HG03095 (cell line): ENCODE data around the gene THUMPD2.
"Not testable (repeated sequence)": the region's sequence is repeated elsewhere in the genome, so short reads cannot be mapped to it uniquely, and the experiment has no call there.

Experiments used
- ATAC-seq: cut with Tn5 transposase; IDR thresholded peaks from one replicate; pipeline ENCODE4 v1.9.1; 2021; ENCODE audit warnings: moderate library complexity; ENCODE audit not compliant: unreplicated experiment

Gene THUMPD2, protein sequence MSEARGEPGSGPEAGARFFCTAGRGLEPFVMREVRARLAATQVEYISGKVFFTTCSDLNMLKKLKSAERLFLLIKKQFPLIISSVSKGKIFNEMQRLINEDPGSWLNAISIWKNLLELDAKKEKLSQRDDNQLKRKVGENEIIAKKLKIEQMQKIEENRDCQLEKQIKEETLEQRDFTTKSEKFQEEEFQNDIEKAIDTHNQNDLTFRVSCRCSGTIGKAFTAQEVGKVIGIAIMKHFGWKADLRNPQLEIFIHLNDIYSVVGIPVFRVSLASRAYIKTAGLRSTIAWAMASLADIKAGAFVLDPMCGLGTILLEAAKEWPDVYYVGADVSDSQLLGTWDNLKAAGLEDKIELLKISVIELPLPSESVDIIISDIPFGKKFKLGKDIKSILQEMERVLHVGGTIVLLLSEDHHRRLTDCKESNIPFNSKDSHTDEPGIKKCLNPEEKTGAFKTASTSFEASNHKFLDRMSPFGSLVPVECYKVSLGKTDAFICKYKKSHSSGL

DNA sequence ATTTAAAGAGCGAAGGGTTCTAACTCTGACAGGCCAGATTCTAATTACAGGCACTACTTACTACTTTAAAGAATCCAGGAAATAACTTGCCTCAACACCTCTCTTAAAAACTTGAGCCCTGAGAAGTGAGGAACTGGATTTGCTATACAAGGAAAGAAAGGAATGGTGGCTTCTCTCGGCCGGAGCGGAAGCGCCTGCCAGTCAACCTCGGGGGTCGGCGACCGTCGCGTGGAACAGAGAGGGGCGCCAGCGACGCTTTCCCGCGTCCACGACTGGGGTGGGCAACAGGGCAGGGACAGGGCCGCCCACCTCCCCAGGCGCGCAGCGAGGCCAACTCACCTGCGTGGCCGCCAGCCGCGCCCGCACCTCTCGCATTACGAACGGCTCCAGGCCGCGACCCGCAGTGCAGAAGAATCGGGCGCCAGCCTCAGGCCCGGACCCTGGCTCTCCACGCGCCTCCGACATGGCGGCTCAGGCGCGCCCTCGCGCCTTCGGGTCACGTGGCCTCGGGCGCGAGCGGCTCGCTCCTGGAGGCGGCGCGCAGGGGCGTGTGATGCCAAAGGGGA lies at the start of gene THUMPD2:
TSS of gene THUMPD2 (minus strand) at position 484 of the 566 bp plus-strand sequence. CDS start at position 465, 19 bp downstream.
- ATAC-seq = peak; percentile 72

DNA sequence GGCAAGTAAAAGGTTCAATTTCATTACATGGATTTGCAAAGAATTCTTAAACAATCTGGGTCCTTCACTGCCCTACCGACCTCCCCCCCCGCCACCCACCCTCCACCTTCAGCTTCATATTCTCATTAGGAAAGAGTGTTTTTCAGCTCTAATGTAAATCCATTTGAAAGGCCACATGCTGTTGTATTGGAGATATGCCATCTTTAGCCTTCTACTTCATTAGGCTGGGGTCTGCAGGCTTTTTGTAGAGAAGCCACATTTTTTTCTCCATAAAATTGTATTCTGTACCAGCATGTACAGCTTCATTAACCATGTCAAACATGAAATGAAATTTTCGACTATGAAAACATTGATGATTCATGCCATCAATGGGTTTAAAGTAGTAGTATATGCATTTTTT lies 42.8 kb upstream of the THUMPD2 start:
- no peak for ATAC-seq

DNA sequence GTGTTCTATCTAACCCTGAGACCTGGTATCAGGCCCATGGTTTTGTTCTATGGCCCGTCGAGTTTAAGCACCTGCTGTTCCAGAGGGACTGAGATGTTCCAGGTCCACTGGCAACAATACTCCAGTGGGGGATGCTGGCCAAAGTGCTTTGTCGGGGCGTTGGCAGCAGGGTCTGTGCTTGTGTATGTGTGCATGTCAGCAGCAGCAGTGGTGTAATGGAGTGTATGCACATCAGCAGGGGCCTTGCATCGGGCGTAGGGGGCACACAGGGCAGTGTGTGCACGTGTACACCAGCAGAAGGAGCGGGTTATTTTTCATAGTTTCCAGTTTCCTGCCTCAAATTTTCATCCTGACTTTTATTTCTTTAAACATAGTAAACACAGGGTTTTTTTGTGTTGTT lies 37.8 kb upstream of the THUMPD2 start:
- no peak for ATAC-seq

DNA sequence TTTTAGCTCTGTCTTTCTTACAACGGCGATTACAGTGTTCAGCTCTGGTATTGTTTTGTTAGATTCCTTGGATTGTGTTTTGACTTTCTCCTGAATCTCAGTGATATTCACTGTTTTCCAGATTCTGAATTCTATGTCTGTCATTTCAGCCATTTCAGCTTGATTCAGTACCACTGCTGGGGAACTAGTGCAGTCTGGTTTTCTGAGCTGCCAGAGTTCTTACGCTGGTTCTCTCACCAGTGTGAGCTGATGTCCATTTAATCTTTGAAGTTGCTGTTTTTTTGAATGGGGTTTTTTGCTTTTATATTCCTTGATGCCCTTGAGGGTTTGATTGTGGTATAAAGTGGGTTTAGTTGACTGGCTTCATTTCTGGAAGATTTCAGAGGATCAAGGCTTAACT lies 37.4 kb upstream of the THUMPD2 start:
- ATAC-seq = no peak

DNA sequence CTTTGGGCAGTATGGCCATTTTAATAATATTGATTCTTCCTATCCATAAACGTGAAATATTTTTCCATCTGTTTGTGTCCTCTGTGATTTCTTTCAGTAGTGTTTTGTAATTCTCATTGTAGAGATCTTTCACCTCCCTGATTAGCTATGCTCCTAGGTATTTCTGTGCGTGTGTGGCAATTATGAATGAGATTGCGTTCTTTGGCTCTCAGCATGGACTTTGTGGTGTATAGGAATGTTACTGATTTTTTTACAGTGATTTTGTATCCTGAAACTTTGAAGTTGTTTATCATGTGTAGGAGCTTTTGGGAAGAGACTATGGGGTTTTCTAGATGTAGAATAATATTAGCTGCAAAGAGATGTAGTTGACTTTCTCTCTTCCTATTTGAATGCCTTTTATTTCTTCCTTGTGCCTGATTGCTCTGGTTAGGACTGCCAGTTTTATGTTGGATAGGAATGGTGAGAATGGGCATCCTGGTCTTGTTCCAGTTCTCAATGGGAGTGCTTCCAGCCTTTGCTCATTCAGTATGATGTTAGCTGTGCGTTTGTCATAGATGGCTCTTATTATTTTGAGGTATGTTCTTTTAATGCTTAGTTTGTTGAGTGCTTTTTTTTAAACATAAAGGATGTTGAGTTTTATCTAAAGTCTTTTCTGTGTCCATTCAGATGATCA lies 27.0 kb upstream of the THUMPD2 start:
- ATAC-seq = no peak

- no peak for ATAC-seq
Observed at GRCh38 chr2:39803839-39804238, 24.8 kb upstream of the THUMPD2 start.

DNA sequence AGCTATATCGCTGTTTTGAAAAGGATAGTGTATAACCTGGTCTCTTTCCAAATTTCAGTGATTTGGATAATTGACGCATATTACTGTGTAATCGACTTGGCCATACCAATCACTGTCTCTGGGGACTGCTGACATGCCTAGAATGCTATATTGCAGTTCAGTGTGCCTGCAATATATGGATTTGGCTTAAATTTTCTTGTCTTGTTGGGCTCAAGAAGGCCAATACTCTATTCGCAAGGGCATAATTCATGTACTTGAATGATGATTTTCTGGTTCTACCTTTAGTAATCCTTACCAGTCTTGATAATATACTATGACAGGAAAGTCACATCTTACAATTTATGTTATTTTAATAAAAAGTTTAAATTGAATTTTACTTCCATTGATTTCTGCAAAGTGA lies 21.7 kb upstream of the THUMPD2 start:
- no peak for ATAC-seq

GRCh38 chr2:39796134-39796533 lies 17.1 kb upstream of the THUMPD2 start:
- no peak for ATAC-seq

- ATAC-seq = not testable (repeated sequence)
Observed at GRCh38 chr2:39790216-39790818, 11.3 kb upstream of the THUMPD2 start.

GRCh38 chr2:39787950-39788349 lies 8.9 kb upstream of the THUMPD2 start:
- no peak for ATAC-seq

- no peak for ATAC-seq
Observed at GRCh38 chr2:39786761-39787522, 7.9 kb upstream of the THUMPD2 start.

GRCh38 chr2:39782591-39782990 lies 3.5 kb upstream of the THUMPD2 start:
- no peak for ATAC-seq

DNA sequence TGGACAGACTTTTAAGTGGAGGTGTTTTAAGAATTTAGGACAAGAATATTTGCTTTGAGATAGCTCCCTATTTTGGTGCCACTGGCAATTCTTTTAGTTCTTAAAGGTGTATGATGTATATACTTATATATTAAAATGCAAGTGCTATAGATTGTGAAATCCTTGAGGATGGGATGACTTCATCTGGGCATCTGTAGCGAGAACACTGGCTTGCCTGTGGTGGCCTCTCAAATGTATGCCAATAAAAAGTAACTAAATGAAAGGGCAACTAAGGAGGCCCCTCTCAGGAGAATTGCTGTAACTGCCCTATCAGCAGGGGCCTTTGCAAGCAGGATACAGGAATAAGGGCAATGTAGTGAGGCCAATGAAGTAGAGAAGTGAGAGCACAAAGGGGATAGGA lies 2.6 kb upstream of the THUMPD2 start:
- no peak for ATAC-seq

- no peak for ATAC-seq
Observed at GRCh38 chr2:39780825-39781600, 2.0 kb upstream of the THUMPD2 start.

GRCh38 chr2:39779927-39780326 lies 869 bp upstream of the THUMPD2 start:
- ATAC-seq = no peak

DNA sequence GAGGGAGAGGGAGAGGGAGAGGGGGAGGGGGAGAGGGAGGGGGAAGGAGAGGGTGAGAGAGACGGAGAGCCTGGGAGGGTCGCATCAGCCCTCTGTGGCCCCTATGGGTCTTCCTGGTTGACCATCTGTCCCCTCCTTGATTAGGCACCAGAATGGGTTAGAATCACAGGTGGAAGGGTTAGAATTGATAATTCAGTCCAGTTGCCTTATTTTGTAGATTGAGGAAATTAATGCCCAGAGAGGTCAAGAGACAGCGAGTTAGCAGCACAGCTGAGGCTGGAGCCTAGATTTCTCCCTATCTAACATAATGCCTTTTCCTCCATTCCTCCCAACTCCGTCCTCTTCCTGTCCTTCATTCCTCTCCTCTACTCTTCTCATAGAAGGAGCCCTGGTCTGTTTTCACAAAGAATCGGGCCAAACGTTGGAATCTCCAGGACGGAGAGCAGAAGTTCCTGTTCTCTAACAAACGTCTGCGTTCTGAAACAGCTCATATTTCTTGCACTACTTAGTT lies 338 bp upstream of the THUMPD2 start:
- ATAC-seq = no peak

GRCh38 chr2:39778233-39778632 lies 825 bp downstream of the THUMPD2 start:
- ATAC-seq = no peak

DNA sequence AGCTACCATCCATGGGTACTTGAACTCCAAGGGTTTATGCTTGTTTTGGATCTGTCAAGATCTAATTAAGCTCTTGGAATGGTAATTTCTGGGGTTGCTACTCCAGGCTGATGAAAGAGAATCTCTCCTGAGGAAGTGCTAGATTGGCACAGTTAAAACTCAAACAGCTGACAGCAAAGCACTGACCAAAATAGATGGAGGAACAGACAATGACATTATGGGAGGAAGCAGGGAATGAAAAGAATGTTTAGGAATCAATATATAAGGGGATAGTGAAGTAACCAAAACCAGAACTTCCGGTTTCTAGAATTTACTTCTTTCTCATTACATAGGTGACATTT lies 6.3 kb downstream of the THUMPD2 start:
- no peak for ATAC-seq

GRCh38 chr2:39772086-39772811 lies 6.8 kb downstream of the THUMPD2 start:
- ATAC-seq = no peak
